Esophagus muscularis mucosa (tissue), 4 donors: Measurements from ENCODE around the gene MYBBP1A. TPM values are rescaled to one million over a fixed set of nuclear protein-coding genes. Genes with fewer than 3 reads are reported as not detected.

Experiments used
- DNase-seq: peaks from one replicate; pipeline ENCODE4 v3.0.0-alpha.2; 2017; ENCODE audit errors: extremely low spot score
- H3K27ac ChIP-seq, 4 donors: fragments of 200-600 bp; sonication (generic); replicated peaks in 1 of 4; 1 replicate in 3 of 4; 2 replicates in 1 of 4; pipeline ENCODE4 v1.5.1; 2016 to 2019; ENCODE audit warnings: mild to moderate bottlenecking in 1 of 4
- H3K27me3 ChIP-seq, 4 donors: fragments of 200-600 bp; sonication (generic); one replicate each; pipeline versions ENCODE4 v1.5.1 to v1.6.0; 2016 to 2019
- H3K36me3 ChIP-seq, 4 donors: fragments of 200-600 bp; sonication (generic); one replicate each; pipeline ENCODE4 v1.5.1; 2016 to 2019
- H3K4me1 ChIP-seq, 4 donors: fragments of 200-600 bp; sonication (generic); one replicate each; pipeline ENCODE4 v1.5.1; 2016 to 2019
- H3K4me3 ChIP-seq, 4 donors: fragments of 200-600 bp; sonication (generic); 1 replicate in 2 of 4; 2 replicates in 2 of 4; pipeline ENCODE4 v1.5.1; 2016 to 2019; ENCODE audit warnings: mild to moderate bottlenecking in 4 of 4, moderate library complexity in 1 of 4
- H3K9me3 ChIP-seq, 4 donors: fragments of 200-600 bp; sonication (generic); 1 replicate in 3 of 4; 2 replicates in 1 of 4; pipeline ENCODE4 v1.5.1; 2016 to 2019
- EP300 ChIP-seq: sonication (generic); formaldehyde crosslinking; IDR thresholded peaks from one replicate; pipeline ENCODE4 v1.6.1; 2017; ENCODE audit warnings: antibody characterized with exemption
- POLR2A ChIP-seq: fragments of 450-650 bp; IDR thresholded peaks from one replicate; pipeline ENCODE4 v1.6.1; 2017; ENCODE audit warnings: antibody characterized with exemption, moderate library complexity, mild to moderate bottlenecking, low read depth
- POLR2AphosphoS5 ChIP-seq, 2 donors: sonication (generic); formaldehyde crosslinking; IDR thresholded peaks; one replicate each; pipeline ENCODE4 v1.6.1; 2017; ENCODE audit warnings: antibody characterized with exemption in 2 of 2
- WGBS: methylation state at CpG from one replicate; pipeline ENCODE4 v1.1.5; 2018; 5-methylcytosine and 5-hydroxymethylcytosine counted together
- intact Hi-C: fragments of 100-400 bp; cut with DNase I; formaldehyde crosslinking; loops from one replicate; pipeline ENCODE4 v1.15.1; 2023
- total RNA-seq, 4 donors: library from RNA; depleted of rRNA; stranded (reverse); fragments of >200 nt; gene quantifications; one replicate each; pipeline versions ENCODE4 v1.1.0 to v1.2.1, GENCODE V29; 2016
- TF ChIP-seq, protein P1 (sequence below), 3 experiments: fragments of 200-600 bp in 2 of 3; fragments of 450-650 bp in 1 of 3; sonication (generic) in 2 of 3; IDR thresholded peaks; one replicate each; pipeline ENCODE4 v1.5.1; 2017 to 2019; ENCODE audit warnings: antibody characterized with exemption in 3 of 3, mild to moderate bottlenecking in 2 of 3, moderate library complexity in 1 of 3

Gene MYBBP1A
- total RNA-seq, 4 donors from 2014 or later, result 31.6 to 45.4 (median 36.1) TPM

- intact Hi-C loops, result no loop called here
These were observed 5.2 kb upstream of the MYBBP1A start, which contains the start of gene GGT6 for GRCh38 chr17:4560421-4560820. Gene GGT6 (minus strand): TSS chr17:4560577. CDS start chr17:4560521, 56 bp downstream.

GRCh38 chr17:4559966-4560365 lies 4.8 kb upstream of the MYBBP1A start:
- Histone ChIP-seq H3K4me1 (peaks cover 7 to 15% (median 11%) of the 10 kb centered on the region in 4 donors), H3K27me3 (no peaks in the 10 kb centered on the region), H3K36me3 (no peaks in the 10 kb centered on the region), H3K9me3 (no peaks in the 10 kb centered on the region), H3K4me3 (no peak overlapping the region), H3K27ac (no peak overlapping the region)
- WGBS, result 96% methylated on average over 5 of the region's 5 CpGs
- intact Hi-C loops, result loop anchor here (10.0 kb wide), 1 partner anchor 135 kb away; no protein-coding TSS in a partner anchor
- TF ChIP-seq POLR2A (no peak), EP300 (no peak), POLR2AphosphoS5 (IDR thresholded peaks at IDR 0.05) (no peak)
- TF ChIP-seq, protein P1, sequence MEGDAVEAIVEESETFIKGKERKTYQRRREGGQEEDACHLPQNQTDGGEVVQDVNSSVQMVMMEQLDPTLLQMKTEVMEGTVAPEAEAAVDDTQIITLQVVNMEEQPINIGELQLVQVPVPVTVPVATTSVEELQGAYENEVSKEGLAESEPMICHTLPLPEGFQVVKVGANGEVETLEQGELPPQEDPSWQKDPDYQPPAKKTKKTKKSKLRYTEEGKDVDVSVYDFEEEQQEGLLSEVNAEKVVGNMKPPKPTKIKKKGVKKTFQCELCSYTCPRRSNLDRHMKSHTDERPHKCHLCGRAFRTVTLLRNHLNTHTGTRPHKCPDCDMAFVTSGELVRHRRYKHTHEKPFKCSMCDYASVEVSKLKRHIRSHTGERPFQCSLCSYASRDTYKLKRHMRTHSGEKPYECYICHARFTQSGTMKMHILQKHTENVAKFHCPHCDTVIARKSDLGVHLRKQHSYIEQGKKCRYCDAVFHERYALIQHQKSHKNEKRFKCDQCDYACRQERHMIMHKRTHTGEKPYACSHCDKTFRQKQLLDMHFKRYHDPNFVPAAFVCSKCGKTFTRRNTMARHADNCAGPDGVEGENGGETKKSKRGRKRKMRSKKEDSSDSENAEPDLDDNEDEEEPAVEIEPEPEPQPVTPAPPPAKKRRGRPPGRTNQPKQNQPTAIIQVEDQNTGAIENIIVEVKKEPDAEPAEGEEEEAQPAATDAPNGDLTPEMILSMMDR (IDR thresholded peaks at IDR 0.05), result no peak
- DNase-seq, result no peak

More at GRCh38 chr17:4560421-4560820, 5.2 kb upstream of the MYBBP1A start, which contains the start of gene GGT6:
- no peaks in the 10 kb centered on the region for H3K36me3 ChIP-seq
- H3K27me3 ChIP-seq, result no peaks in the 10 kb centered on the region
- DNase-seq, result no peak
- H3K9me3 ChIP-seq, result no peaks in the 10 kb centered on the region
- TF ChIP-seq POLR2A (no peak), POLR2AphosphoS5 (IDR thresholded peaks at IDR 0.05) (no peak), EP300 (no peak)
- TF ChIP-seq, protein P1 (IDR thresholded peaks at IDR 0.05), result no peak
- H3K27ac ChIP-seq, result no peak within 1 kb of the TSS
- peaks cover 9 to 17% (median 14%) of the 10 kb centered on the region in 4 donors for H3K4me1 ChIP-seq
- 100% methylated on average over 1 of the region's 12 CpGs for WGBS
- no peak within 1 kb of the TSS for H3K4me3 ChIP-seq

DNA sequence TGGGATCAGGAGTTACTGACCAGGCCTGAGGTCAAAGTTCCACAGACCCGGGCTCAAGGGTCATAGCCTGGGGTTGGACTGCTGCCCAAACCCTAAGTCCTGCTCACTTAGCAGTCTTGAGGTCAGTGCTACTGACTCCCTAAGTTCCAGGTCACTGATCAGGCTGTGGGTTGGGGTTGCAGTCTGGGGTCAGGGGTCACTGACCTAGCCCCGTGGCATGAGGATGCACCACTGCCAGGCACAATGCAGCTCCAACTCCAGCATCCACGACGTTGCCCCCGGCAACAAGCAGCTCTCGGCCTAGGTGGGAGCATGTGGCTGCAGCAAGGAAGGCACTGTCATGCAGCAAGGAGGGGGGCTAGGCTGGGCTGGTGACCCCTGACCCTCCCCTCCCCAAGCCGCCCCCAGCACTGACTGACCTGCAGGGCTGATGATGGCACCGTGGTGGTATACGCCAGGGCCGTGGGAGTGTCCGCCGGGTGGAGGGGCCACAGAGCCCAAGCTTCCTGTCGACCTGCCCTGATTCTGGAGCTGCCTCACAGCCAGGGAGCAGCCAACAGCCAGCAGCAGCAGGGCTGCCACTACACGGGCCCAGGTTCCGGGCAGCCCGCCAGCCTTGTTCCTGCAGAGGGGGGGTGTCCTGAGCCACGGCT lies 4.1 kb upstream of the MYBBP1A start:
- intact Hi-C loops, result loop anchor here (10.0 kb wide), 1 partner anchor 134 kb away; no protein-coding TSS in a partner anchor
- 58% methylated on average over 5 of the region's 17 CpGs for WGBS
- no peak for DNase-seq

GRCh38 chr17:4558347-4558971 lies 3.3 kb upstream of the MYBBP1A start:
- Histone ChIP-seq H3K36me3 (peaks cover 0 to 8% (median 5%) of the 10 kb centered on the region in 4 donors), H3K27me3 (no peaks in the 10 kb centered on the region), H3K4me3 (no peak overlapping the region), H3K9me3 (no peaks in the 10 kb centered on the region), H3K4me1 (peaks cover 22 to 28% (median 26%) of the 10 kb centered on the region in 4 donors), H3K27ac (no peak overlapping the region)
- no peak for TF ChIP-seq POLR2A
- no peak for TF ChIP-seq EP300
- TF ChIP-seq POLR2AphosphoS5 (IDR thresholded peaks at IDR 0.05), result no peak
- TF ChIP-seq, protein P1 (IDR thresholded peaks at IDR 0.05), result no peak
- DNase-seq, result no peak
- intact Hi-C loops, result loop anchor here (10.0 kb wide), 1 partner anchor 134 kb away; no protein-coding TSS in a partner anchor
- WGBS, result 93% methylated on average over 18 of the region's 24 CpGs

More for the DNA sequence above, 4.1 kb upstream of the MYBBP1A start:
- no peak for TF ChIP-seq EP300
- TF ChIP-seq POLR2AphosphoS5 (IDR thresholded peaks at IDR 0.05), result no peak
- no peak for TF ChIP-seq POLR2A
- TF ChIP-seq, protein P1 (IDR thresholded peaks at IDR 0.05), result no peak
- Histone ChIP-seq H3K27ac (no peak overlapping the region), H3K36me3 (no peaks in the 10 kb centered on the region), H3K27me3 (no peaks in the 10 kb centered on the region), H3K9me3 (no peaks in the 10 kb centered on the region), H3K4me3 (no peak overlapping the region), H3K4me1 (peaks cover 14 to 22% (median 18%) of the 10 kb centered on the region in 4 donors)
